ACC112 (cell line): Measurements from ENCODE around the gene C1QTNF1.
A peak's percentile ranks its signal among the peaks of the same experiment; 100 is the strongest.
"Not testable (repeated sequence)": the region's sequence is repeated elsewhere in the genome, so short reads cannot be mapped to it uniquely, and the experiment has no call there.

ENCODE experiments used
- H2AFZ ChIP-seq: fragments of 200-600 bp; sonication (generic); one replicate; pipeline ENCODE4 v1.6.0; 2017; ENCODE audit warnings: antibody characterized with exemption, low read length; ENCODE audit not compliant: unreplicated experiment
- H3K27ac ChIP-seq: fragments of 200-600 bp; sonication (generic); 2 replicates; pipeline ENCODE4 v1.5.1; 2014; ENCODE audit warnings: low read depth, mild to moderate bottlenecking, antibody characterized with exemption, low read length, moderate library complexity
- H3K27me3 ChIP-seq: fragments of 200-600 bp; sonication (generic); 2 replicates; pipeline ENCODE4 v1.6.1; 2014; ENCODE audit warnings: mild to moderate bottlenecking, antibody characterized with exemption, low read length, moderate library complexity, mixed read lengths; ENCODE audit not compliant: insufficient read depth
- H3K36me3 ChIP-seq: fragments of 200-600 bp; sonication (generic); 2 replicates; pipeline ENCODE4 v1.6.1; 2016; ENCODE audit warnings: mild to moderate bottlenecking, antibody characterized with exemption, low read length, moderate library complexity, mixed read lengths; ENCODE audit not compliant: insufficient read depth
- H3K4me1 ChIP-seq: fragments of 200-600 bp; sonication (generic); one replicate; pipeline ENCODE4 v1.6.1; 2016; ENCODE audit warnings: low read length, mixed read lengths; ENCODE audit not compliant: insufficient read depth, unreplicated experiment, control insufficient read depth
- H3K4me3 ChIP-seq: fragments of 200-600 bp; sonication (generic); 2 replicates; pipeline ENCODE4 v1.5.1; 2014; ENCODE audit warnings: mild to moderate bottlenecking, low read depth, low read length
- H3K79me2 ChIP-seq: fragments of 200-600 bp; sonication (generic); one replicate; pipeline ENCODE4 v1.6.0; 2016; ENCODE audit warnings: low read length; ENCODE audit not compliant: control insufficient read depth, unreplicated experiment, insufficient read depth

C1QTNF1 gene

DNA sequence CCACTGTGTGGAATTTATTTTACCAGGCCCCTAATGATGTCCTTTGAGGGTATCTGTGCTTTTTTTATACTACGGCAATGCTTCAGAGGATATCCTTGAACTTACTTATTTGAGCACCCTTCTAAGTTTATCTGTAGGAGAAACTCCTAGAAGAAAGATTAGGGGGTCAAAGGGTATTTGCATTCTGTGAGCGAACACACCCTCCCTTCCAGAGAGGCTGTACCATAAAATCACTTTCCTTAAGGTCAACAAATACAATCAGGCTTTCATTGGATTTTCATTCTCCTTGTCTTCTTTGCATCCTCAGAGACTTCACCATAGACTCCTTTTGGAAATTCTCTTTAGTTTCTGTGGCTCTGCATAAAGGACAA is 4.7 kb upstream of the C1QTNF1 start:
- no peaks in the 10 kb centered on the region for H3K79me2 ChIP-seq
- H3K4me1 ChIP-seq = peaks cover 27% of the 10 kb centered on the region
- H3K27me3 ChIP-seq = no peaks in the 10 kb centered on the region
- no peak overlapping the region for H3K27ac ChIP-seq
- no peak overlapping the region for H3K4me3 ChIP-seq
- no peak overlapping the region for H2AFZ ChIP-seq
- no peaks in the 10 kb centered on the region for H3K36me3 ChIP-seq

DNA sequence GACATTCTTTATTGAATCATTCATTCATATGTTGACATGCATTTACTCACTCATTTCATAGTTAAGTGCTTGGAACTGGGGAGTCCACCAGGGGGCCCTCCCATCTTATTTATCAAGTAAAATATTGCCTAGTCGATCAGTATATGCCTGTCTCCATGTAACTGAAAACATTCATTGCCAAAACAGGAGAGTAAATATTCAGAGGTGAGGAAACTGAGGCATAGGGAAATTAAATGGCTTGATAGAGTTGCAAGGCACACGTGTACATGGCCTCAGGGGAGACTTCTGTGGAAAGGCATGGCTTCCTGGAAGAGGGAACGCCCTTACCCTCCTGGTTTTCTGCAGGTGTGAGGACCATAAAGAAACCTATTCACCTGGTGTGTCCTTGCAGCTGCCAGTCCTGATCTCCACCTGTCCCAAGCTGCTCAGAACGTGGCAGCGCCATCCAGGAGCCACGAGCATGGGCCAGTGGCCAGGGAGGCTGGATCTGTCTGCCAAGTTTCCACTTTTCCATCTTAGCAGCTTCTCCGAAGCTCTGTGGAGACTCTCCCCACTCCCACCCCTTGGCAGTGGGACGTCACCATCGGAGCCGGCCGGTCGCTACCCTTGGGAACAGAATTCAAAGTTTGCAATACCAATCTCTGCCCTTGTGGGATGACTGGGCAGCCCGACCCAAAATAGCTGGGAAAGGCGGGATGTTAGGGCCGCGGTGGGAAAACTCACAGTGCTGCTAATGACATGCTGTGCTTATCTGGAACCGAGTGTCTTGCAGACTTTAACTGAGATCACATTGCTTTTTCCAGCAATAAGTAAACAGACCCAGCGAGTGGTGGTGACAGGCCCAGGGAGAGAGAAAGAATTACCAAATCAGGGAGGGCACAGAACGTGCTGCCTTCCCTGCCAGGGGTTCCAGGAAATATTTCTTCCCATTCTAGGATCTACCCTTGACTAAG is 4.1 kb upstream of the C1QTNF1 start:
- no peaks in the 10 kb centered on the region for H3K27me3 ChIP-seq
- H2AFZ ChIP-seq = peak overlapping the region; percentile 10
- H3K27ac ChIP-seq = peak overlapping the region; percentile 81
- no peaks in the 10 kb centered on the region for H3K36me3 ChIP-seq
- H3K4me1 ChIP-seq = peaks cover 30% of the 10 kb centered on the region
- H3K4me3 ChIP-seq = peak overlapping the region; percentile 36
- H3K79me2 ChIP-seq = no peaks in the 10 kb centered on the region

- H3K4me3 ChIP-seq = no peak overlapping the region; the same call in 1 of the 2 replicates
Measured at GRCh38 chr17:79020631-79021301, 3.2 kb upstream of the C1QTNF1 start.

DNA sequence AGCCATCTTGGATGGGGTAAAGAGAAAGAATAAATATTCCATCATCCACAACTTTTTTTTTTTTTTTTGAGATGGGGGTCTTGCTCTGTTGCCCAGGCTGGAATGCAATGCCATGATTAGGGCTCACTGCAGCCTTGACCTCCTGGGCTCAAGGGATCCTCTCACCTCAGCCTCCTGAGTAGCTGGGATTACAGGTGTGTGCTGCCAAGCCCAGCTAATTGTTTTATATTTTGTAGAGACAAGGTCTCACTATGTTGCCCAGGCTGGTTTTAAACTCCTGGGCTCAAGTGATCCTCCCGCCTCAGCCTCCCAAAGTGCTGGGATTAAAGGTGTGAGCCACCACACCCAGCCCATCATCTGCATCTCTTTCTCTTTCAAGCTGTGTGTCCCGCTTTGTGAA is 2.0 kb upstream of the C1QTNF1 start:
- not testable (repeated sequence) for H3K27ac ChIP-seq, H3K4me3 ChIP-seq, H3K36me3 ChIP-seq, H2AFZ ChIP-seq, H3K79me2 ChIP-seq, H3K27me3 ChIP-seq
- H3K4me1 ChIP-seq = peaks cover 48% of the 10 kb centered on the region

More at GRCh38 chr17:79020631-79021301, 3.2 kb upstream of the C1QTNF1 start:
- Histone ChIP-seq H3K4me1 (peaks cover 37% of the 10 kb centered on the region), H2AFZ (peak overlapping the region; percentile 10), H3K79me2 (no peaks in the 10 kb centered on the region), H3K36me3 (no peaks in the 10 kb centered on the region), H3K27ac (peak overlapping the region; percentile 81), H3K27me3 (no peaks in the 10 kb centered on the region)

- H2AFZ ChIP-seq = no peak overlapping the region
- no peak overlapping the region for H3K27ac ChIP-seq
- no peaks in the 10 kb centered on the region for H3K27me3 ChIP-seq
- H3K4me3 ChIP-seq = no peak overlapping the region
- peaks cover 4% of the 10 kb centered on the region for H3K79me2 ChIP-seq
- H3K36me3 ChIP-seq = no peaks in the 10 kb centered on the region
- peaks cover 54% of the 10 kb centered on the region for H3K4me1 ChIP-seq
Measured at GRCh38 chr17:79022507-79022991, 1.4 kb upstream of the C1QTNF1 start.

DNA sequence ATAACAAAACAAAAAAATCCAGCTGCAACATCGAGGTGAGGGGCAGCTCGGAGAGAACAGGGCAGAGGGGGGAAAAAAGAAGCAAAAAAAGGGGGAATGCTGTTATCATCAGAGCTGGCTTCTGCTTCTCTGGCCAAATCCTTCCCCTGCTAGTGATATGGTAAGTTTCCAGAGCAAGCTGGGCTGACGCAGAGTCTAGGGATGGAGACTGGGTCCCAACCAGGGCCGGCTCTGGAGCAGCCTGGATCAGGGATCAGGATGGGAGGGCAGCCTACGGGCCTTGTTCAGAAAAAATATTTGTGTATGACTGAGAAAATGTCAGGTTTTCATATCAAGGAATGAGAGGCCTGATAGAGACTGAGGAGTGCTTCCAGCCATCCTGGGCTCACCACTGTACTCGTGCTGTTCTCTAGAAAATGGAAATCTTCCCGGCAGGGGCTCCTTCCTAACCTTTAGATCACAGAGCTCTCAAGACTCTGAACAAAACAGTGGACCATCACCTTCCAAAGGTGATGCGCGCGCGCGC is 726 bp upstream of the C1QTNF1 start:
- Histone ChIP-seq H3K4me1 (peaks cover 61% of the 10 kb centered on the region), H3K36me3 (no peaks in the 10 kb centered on the region), H2AFZ (no peak overlapping the region), H3K27ac (no peak overlapping the region), H3K27me3 (no peaks in the 10 kb centered on the region), H3K79me2 (peaks cover 4% of the 10 kb centered on the region), H3K4me3 (peak overlapping the region; percentile 82)

DNA sequence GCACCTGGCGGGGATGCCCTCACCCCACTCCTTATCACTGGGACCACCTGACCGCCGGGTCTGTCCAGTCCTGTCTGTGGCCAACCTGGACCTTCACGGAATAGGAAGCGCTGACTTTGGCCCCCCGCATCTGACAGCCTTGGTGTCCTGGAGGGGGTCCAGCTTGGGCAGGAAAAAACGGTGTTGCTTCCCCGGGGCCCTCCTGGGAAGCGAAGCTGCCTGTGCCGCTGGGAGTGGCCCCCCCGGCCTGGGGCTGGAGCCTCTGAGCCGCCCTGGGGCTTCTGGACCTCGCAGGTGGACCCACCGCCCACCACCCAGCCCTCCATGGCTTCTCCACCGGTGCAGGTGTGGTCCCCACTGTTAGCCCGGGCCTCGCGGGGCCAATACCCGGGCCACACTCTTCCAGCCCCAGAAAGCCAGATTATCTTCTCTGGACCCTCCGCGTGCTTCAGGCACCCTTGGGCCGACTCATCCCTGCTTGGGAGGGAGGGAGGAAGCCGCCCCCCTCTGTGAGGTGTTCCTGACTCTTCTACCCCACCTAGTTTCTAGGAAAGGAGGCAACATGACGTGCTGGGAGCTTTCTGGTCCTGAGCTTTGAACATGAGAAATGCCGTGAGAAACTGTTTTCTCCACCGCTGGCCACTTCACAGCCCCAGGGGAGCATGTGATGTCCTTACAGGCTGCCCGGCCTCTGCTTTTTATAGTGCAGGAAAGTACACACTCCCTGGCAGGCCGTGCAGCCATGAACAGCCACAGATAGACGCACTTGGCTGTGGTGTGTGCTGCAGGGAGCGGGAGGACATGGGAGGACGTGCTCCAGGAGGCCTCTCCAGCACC is 1.1 kb downstream of the C1QTNF1 start:
- H3K27ac ChIP-seq = no peak overlapping the region; the same call in 1 of the 2 replicates
- peaks cover 69% of the 10 kb centered on the region for H3K4me1 ChIP-seq
- H3K79me2 ChIP-seq = peaks cover 4% of the 10 kb centered on the region
- H3K36me3 ChIP-seq = no peaks in the 10 kb centered on the region
- no peaks in the 10 kb centered on the region for H3K27me3 ChIP-seq
- H3K4me3 ChIP-seq = peak overlapping the region; percentile 82
- H2AFZ ChIP-seq = no peak overlapping the region

DNA sequence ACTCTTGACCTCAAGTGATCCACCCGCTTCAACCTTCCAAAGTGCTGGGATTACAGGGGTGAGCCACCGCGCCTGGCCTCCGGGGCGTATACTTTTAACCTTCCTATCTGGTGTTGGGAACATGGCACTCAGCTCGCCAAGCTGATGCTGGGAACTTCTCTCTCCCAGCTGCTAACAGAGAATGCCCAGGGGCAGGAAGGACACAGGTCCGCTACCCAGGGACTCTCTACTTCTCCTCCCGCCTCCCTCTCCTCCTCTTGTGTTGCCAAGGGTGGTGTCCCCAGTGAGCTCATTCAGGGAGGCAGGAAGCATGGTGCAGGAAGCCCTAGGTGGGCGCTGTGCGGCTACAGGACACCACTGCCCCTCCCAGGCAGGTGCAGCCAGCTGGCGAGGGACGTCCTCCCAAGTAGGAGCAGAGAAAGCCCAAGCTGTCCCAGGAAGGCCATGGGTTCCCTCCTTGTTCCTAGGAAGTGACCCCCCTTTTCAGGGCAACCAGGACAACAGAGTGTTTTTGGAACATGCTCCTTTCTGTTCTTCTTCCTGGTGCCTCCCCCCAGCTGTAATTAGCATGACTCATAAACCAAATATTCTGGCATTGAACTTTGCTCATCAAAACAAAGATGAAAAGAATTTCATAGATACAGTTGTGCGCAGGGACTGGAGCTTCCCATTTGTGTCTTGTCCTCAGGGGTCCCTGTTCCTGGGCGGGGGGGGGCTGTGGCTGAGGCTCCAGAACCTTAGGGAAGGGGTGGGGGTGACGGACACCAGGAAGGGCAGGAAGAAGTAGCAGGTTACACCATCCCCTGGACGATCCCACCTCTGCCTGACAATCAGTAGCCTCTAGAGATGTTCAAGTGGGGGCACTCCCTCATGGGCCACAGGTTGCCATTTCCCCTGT is 2.7 kb downstream of the C1QTNF1 start:
- no peak overlapping the region for H2AFZ ChIP-seq
- peaks cover 4% of the 10 kb centered on the region for H3K79me2 ChIP-seq
- H3K4me1 ChIP-seq = peaks cover 58% of the 10 kb centered on the region
- H3K36me3 ChIP-seq = no peaks in the 10 kb centered on the region
- peak overlapping the region; percentile 92 for H3K27ac ChIP-seq
- peak overlapping the region; percentile 60 for H3K4me3 ChIP-seq
- no peaks in the 10 kb centered on the region for H3K27me3 ChIP-seq

- Histone ChIP-seq H3K36me3 (no peaks in the 10 kb centered on the region), H3K79me2 (peaks cover 4% of the 10 kb centered on the region), H3K4me1 (peaks cover 58% of the 10 kb centered on the region), H3K4me3 (peak overlapping the region; percentile 60), H2AFZ (no peak overlapping the region), H3K27me3 (no peaks in the 10 kb centered on the region), H3K27ac (peak overlapping the region; percentile 92)
Measured at GRCh38 chr17:79027274-79027924, 3.4 kb downstream of the C1QTNF1 start.
